Neural progenitor cell (in vitro differentiated cells): ENCODE data around the gene NDUFV1.

Experiments used
- CTCF ChIP-seq: fragments of 200-600 bp; sonication (generic); IDR thresholded peaks from 2 replicates; pipeline ENCODE4 v1.5.1; 2017; ENCODE audit warnings: antibody characterized with exemption, mild to moderate bottlenecking
- EZH2 ChIP-seq: fragments of 200-600 bp; sonication (generic); IDR thresholded peaks from 2 replicates; pipeline ENCODE4 v1.6.1; 2017; ENCODE audit warnings: antibody characterized with exemption, mild to moderate bottlenecking, moderate library complexity
- EZH2phosphoT487 ChIP-seq: fragments of 200-600 bp; sonication (generic); IDR thresholded peaks from 2 replicates; pipeline ENCODE4 v1.6.1; 2017; ENCODE audit warnings: antibody characterized with exemption

DNA sequence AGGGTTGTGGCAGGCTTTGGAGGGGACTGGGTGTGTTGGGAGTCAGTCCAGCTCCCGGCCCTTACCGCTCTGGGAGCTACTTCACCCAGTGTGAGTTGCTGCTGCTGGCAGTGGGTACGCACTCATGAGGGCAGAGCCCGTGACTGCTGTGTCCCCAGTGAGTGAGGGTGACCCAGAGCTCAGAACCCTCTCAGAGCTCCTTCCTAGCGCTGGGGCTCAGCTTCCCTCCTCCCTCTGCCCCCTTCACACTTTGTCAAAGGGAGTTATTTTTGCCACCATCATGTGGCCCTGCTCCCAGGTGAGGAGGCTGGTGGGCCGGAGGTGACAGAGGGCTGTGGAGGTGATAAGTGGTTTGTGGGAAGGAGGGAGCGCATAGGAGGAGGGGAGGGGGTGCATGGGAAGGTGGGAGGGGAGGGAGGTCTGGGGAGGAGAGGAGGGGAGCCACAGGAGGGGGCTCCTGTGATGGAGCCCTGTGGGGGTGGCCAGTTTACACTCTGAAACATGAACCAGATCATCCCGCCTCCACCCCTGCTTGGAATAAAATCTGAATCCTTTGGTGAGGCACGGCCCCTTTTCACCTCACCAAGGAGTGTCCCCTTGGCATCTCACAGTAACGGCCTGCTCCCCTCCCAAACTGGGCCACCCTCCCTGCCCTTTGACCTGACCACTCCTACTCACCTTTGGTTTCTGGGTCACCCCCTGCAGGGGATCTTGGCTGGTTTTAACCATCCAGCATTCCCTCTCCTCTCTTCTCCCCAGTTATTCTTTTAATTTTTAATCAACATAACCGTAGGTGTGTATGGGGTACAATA lies 9.9 kb downstream of the NDUFV1 start:
- TF ChIP-seq CTCF = no peak
- no peak for TF ChIP-seq EZH2
- TF ChIP-seq EZH2phosphoT487 = no peak
